Heart left ventricle (tissue), 16 donors: ENCODE data around the gene DDX27. TPM values are rescaled to one million over a fixed set of nuclear protein-coding genes. Genes with fewer than 3 reads are reported as not detected.

Experiments used
- ATAC-seq, 4 donors: fragments of 200-7000 bp; cut with Tn5 transposase; one replicate each; pipeline ENCODE4 v1.9.1; 2020 to 2022; ENCODE audit warnings: moderate library complexity in 4 of 4, mild to moderate bottlenecking in 3 of 4, moderate number of reproducible peaks in 1 of 4
- DNase-seq, 5 donors: peaks; one replicate each; pipeline ENCODE4 v3.0.0-alpha.2; 2020
- H3K27ac ChIP-seq, 12 donors: fragments of 200-600 bp; sonication (generic) in 4 of 12; one replicate each; pipeline versions ENCODE4 v1.5.0 to v1.8.0; 2016 to 2022; ENCODE audit warnings: mild to moderate bottlenecking in 2 of 12
- H3K27me3 ChIP-seq, 9 donors: fragments of 200-600 bp; sonication (generic) in 2 of 9; one replicate each; pipeline versions ENCODE4 v1.5.1 to v1.8.0; 2016 to 2022; ENCODE audit warnings: mild to moderate bottlenecking in 3 of 9
- H3K36me3 ChIP-seq, 9 donors: fragments of 200-600 bp; sonication (generic) in 2 of 9; one replicate each; pipeline versions ENCODE4 v1.5.0 to v1.8.0; 2018 to 2022; ENCODE audit warnings: mild to moderate bottlenecking in 2 of 9
- H3K4me1 ChIP-seq, 12 donors: fragments of 200-600 bp; sonication (generic) in 4 of 12; one replicate each; pipeline versions ENCODE4 v1.5.0 to v1.8.0; 2016 to 2022; ENCODE audit warnings: mild to moderate bottlenecking in 3 of 12
- H3K4me3 ChIP-seq, 12 donors: fragments of 200-600 bp; sonication (generic) in 4 of 12; one replicate each; pipeline versions ENCODE4 v1.5.0 to v1.8.0; 2017 to 2022; ENCODE audit warnings: mild to moderate bottlenecking in 9 of 12, moderate library complexity in 4 of 12
- H3K9me3 ChIP-seq, 12 donors: fragments of 200-600 bp; sonication (generic) in 4 of 12; one replicate each; pipeline versions ENCODE4 v1.5.0 to v1.8.0; 2016 to 2022; ENCODE audit warnings: mild to moderate bottlenecking in 1 of 12
- POLR2A ChIP-seq, 2 donors: fragments of 450-650 bp; IDR thresholded peaks; one replicate each; pipeline ENCODE4 v1.6.1; 2017; ENCODE audit warnings: antibody characterized with exemption in 2 of 2, mild to moderate bottlenecking in 2 of 2, moderate library complexity in 2 of 2
- WGBS, 4 donors: extraction: QIAGEN DNeasy Blood & Tissue Kit in 2 of 4; methylation state at CpG; one replicate each; pipeline versions ENCODE4 v1.1.5 to v1.1.7; 2013 to 2018; 5-methylcytosine and 5-hydroxymethylcytosine counted together
- intact Hi-C, 10 donors: fragments of 100-400 bp; cut with DNase I; formaldehyde crosslinking; loops; one replicate each; pipeline versions ENCODE4 v1.11.1 to v1.14.2; 2022
- polyA plus RNA-seq, 2 donors: library from polyadenylated mRNA; stranded (reverse); fragments of 200-250 nt; gene quantifications; one replicate each; pipeline ENCODE4 v1.2.3, GENCODE V29; 2013
- total RNA-seq, 9 donors: library from RNA; depleted of rRNA in 2 of 9; stranded (reverse); fragments of >200 nt in 2 of 9; fragmentation: NEBNext Ultra II Directional in 3 of 9; extraction: Animal tissue kit (Norgen Biotek cat#: 25700) in 3 of 9; gene quantifications; one replicate each; pipeline versions ENCODE4 v1.1.0 to v1.2.4, GENCODE V29; 2016 to 2023
- TF ChIP-seq, protein P1 (sequence below), 12 donors: fragments of 200-600 bp; sonication (generic) in 4 of 12; IDR thresholded peaks; one replicate each; pipeline versions ENCODE4 v1.5.0 to v1.8.0; 2018 to 2022; ENCODE audit warnings: antibody characterized with exemption in 12 of 12, mild to moderate bottlenecking in 5 of 12
- donor health status: ischemic (EF 13 %, LVEDD 7.1; RV severe dilation, severe dysfunction).
- donor health status: healthy with polysubstance abuse.
- donor health status: DM: no; HTN: yes; CAD: no.
- donor health status: DM: no; HTN: no; CAD: no.
- donor health status: ischemic (EF 25% LVEDD 6.9; RV normal size, moderate dysfunction).
- donor health status: ischemic (EF 25% LVEDD 5.7; RV mildly dilated, moderate dysfunction).
- donor health status: healthy.
- donor health status: DM: yes; HTN: yes; CAD: no.
- donor health status: ischemic (EF 35%, LVEDD 5.7; RV mildly dilated, moderate dysfunction).
- donor health status: nonischemic (EF 11% LVEDD 7.7; RV severe dilation, severe dysfunction).
- donor health status: DM: yes; HTN: yes; CAD: no.
- donor health status: PGD.
- donor health status: ischemic (EF 29% LVEDD 5.4; RV normal size, mild dysfunction).
- donor health status: nonischemic (EF 23%, LVEDD 6.1; RV moderate dilation, normal function).

The DDX27 gene
- total and polyA plus RNA-seq, 11 donors, result 12.0 to 34.2 (median 13.9) TPM

DNA sequence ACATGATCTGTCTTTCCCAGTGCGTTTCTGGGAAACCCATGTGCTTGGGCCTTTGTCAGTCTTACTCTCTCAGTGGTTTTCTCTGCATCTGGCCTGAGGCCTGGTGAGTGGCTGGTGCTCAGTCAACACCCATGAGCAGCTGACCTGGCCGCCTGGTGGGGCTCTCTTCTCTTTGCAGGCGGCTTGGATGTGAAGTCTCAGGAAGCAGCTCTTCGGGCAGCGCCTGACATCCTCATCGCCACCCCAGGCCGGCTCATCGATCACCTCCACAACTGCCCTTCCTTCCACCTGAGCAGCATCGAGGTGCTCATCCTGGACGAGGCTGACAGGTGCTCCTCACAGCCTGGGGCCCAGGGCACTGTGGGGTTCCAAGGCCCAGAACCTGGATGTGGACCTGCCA lies 10.8 kb downstream of the DDX27 start:
- peak overlapping the region in 3 of 12 donors; percentile 2 to 46 (median 42) for H3K27ac ChIP-seq
- no peaks in the 10 kb centered on the region for H3K9me3 ChIP-seq
- H3K27me3 ChIP-seq, result no peaks in the 10 kb centered on the region
- H3K36me3 ChIP-seq, result peaks cover 6 to 98% (median 92%) of the 10 kb centered on the region in 9 donors
- TF ChIP-seq POLR2A (IDR thresholded peaks at IDR 0.05), result no peak
- TF ChIP-seq, protein P1, sequence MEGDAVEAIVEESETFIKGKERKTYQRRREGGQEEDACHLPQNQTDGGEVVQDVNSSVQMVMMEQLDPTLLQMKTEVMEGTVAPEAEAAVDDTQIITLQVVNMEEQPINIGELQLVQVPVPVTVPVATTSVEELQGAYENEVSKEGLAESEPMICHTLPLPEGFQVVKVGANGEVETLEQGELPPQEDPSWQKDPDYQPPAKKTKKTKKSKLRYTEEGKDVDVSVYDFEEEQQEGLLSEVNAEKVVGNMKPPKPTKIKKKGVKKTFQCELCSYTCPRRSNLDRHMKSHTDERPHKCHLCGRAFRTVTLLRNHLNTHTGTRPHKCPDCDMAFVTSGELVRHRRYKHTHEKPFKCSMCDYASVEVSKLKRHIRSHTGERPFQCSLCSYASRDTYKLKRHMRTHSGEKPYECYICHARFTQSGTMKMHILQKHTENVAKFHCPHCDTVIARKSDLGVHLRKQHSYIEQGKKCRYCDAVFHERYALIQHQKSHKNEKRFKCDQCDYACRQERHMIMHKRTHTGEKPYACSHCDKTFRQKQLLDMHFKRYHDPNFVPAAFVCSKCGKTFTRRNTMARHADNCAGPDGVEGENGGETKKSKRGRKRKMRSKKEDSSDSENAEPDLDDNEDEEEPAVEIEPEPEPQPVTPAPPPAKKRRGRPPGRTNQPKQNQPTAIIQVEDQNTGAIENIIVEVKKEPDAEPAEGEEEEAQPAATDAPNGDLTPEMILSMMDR (IDR thresholded peaks at IDR 0.05), result no peak
- peak in 1 of 4 donors; percentile 8 for ATAC-seq
- 90 to 96% (median 92%) methylated on average over 10 of the region's 10 CpGs for WGBS, 4 donors
- H3K4me1 ChIP-seq, result peaks cover 0 to 7% (median 0%) of the 10 kb centered on the region in 12 donors
- H3K4me3 ChIP-seq, result no peak overlapping the region
- intact Hi-C loops, result no loop called here
- no peak for DNase-seq

DNA sequence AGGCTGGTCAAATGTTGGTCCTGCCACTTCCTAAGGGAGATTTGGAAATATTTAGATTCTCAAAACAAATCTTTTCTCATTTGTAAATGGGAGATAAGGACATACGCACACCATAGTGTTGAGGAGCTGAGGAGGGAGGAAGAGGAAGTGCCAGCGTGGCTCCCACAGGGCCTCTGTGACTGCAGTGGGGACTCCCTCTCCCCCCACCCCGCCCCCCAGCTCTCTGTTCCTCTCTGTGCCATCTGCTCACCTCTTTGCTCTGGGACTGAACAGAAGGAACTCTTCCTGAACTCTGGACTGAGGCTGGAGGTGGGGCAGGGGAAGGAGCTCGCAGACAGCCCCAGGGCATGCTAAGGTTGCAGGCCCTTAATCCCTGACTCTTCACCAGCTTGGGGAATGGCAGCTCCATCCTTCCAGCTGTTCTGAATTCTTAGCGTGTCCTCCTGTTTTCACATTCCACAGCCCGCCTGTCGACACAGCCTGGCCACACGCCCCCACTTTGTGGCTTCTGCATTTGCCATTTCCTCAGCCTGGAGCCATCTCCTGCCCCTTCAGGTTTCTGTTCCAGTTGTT lies 11.4 kb downstream of the DDX27 start:
- ATAC-seq, result peak in 3 of 4 donors; percentile 38 to 76 (median 57)
- 76 to 85% (median 81%) methylated on average over 8 of the region's 8 CpGs for WGBS, 4 donors
- peaks cover 0 to 7% (median 0%) of the 10 kb centered on the region in 12 donors for H3K4me1 ChIP-seq
- peak overlapping the region in 3 of 12 donors; percentile 2 to 46 (median 42) for H3K27ac ChIP-seq
- peaks cover 6 to 98% (median 91%) of the 10 kb centered on the region in 9 donors for H3K36me3 ChIP-seq
- H3K27me3 ChIP-seq, result no peaks in the 10 kb centered on the region
- H3K9me3 ChIP-seq, result no peaks in the 10 kb centered on the region
- intact Hi-C loops, result no loop called here
- TF ChIP-seq POLR2A (IDR thresholded peaks at IDR 0.05), result no peak
- TF ChIP-seq, protein P1 (IDR thresholded peaks at IDR 0.05), result no peak
- peak in 3 of 5 donors; percentile 28 to 59 (median 47) for DNase-seq
- H3K4me3 ChIP-seq, result no peak overlapping the region

DNA sequence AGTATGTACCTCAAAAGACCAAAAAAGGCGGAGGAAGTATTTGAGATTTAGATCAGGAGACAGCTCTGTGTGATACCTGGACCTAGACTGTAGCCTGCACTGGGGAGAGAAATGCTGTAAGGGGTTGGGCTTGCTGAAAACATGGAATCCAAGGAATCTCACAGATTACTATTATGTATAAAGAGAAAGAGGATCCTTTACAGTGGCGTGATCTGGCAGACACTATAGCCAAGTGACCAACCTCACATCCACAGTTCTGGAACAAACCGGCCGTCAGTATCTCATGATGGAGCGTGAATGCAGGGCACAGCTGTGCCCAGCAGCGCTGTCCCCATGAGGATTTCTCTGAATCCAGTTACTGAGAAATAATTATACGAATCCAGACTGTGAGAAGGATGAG lies 12.3 kb downstream of the DDX27 start:
- H3K9me3 ChIP-seq, result no peaks in the 10 kb centered on the region
- ATAC-seq, result no peak
- intact Hi-C loops, result no loop called here
- WGBS, 4 donors, result 70 to 97% (median 78%) methylated on average over 7 of the region's 7 CpGs
- H3K27ac ChIP-seq, result peak overlapping the region in 1 of 12 donors; percentile 20
- no peaks in the 10 kb centered on the region for H3K27me3 ChIP-seq
- peaks cover 6 to 97% (median 90%) of the 10 kb centered on the region in 9 donors for H3K36me3 ChIP-seq
- H3K4me3 ChIP-seq, result no peak overlapping the region
- H3K4me1 ChIP-seq, result peaks cover 0 to 7% (median 0%) of the 10 kb centered on the region in 12 donors
- TF ChIP-seq POLR2A (IDR thresholded peaks at IDR 0.05), result no peak
- TF ChIP-seq, protein P1 (IDR thresholded peaks at IDR 0.05), result no peak
- no peak for DNase-seq

DNA sequence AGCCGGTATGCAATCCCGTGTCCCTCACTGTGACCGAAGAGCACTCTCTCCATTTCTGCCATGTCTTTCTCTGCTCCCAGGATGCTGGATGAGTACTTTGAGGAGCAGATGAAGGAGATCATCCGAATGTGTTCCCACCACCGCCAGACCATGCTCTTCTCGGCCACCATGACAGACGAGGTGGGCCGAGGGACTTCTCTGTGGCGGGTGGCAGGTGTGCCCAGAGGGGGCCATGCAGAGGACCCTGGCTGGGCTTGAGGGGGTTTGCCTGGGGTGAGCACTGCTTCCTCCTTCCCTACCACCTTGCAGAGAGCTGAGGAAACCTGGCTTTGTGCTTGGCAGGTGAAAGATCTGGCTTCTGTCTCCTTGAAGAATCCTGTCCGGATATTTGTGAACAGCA lies 14.0 kb downstream of the DDX27 start:
- DNase-seq, result no peak
- no peak for TF ChIP-seq POLR2A (IDR thresholded peaks at IDR 0.05)
- TF ChIP-seq, protein P1 (IDR thresholded peaks at IDR 0.05), result no peak
- Histone ChIP-seq H3K27ac (no peak overlapping the region), H3K9me3 (no peaks in the 10 kb centered on the region), H3K27me3 (no peaks in the 10 kb centered on the region), H3K36me3 (peaks cover 6 to 99% (median 93%) of the 10 kb centered on the region in 9 donors), H3K4me1 (peaks cover 0 to 7% (median 0%) of the 10 kb centered on the region in 12 donors), H3K4me3 (no peak overlapping the region)
- intact Hi-C loops, result no loop called here
- 89 to 97% (median 95%) methylated on average over 10 of the region's 10 CpGs for WGBS, 4 donors
- ATAC-seq, result no peak
